Upper lobe of right lung (tissue), 1 donor: ENCODE results near the gene FBLIM1. TPM values are rescaled to one million over a fixed set of nuclear protein-coding genes. Genes with fewer than 3 reads are reported as not detected.

ENCODE experiments used
- ATAC-seq: fragments of 200-7000 bp; cut with Tn5 transposase; one replicate; pipeline ENCODE4 v1.9.1; 2020; ENCODE audit warnings: mild to moderate bottlenecking, moderate library complexity
- DNase-seq: peaks from one replicate; pipeline ENCODE4 v3.0.0-alpha.2; 2020
- H3K27ac ChIP-seq: fragments of 200-600 bp; one replicate; pipeline ENCODE4 v1.8.0; 2022
- H3K27me3 ChIP-seq: fragments of 200-600 bp; one replicate; pipeline ENCODE4 v1.8.0; 2022; ENCODE audit warnings: mild to moderate bottlenecking
- H3K36me3 ChIP-seq: fragments of 200-600 bp; one replicate; pipeline ENCODE4 v1.8.0; 2022
- H3K4me1 ChIP-seq: fragments of 200-600 bp; one replicate; pipeline ENCODE4 v1.8.0; 2022
- H3K4me3 ChIP-seq: fragments of 200-600 bp; one replicate; pipeline ENCODE4 v1.8.0; 2022; ENCODE audit warnings: mild to moderate bottlenecking
- H3K9me3 ChIP-seq: fragments of 200-600 bp; one replicate; pipeline ENCODE4 v1.8.0; 2022
- intact Hi-C: fragments of 100-400 bp; cut with DNase I; formaldehyde crosslinking; loops from one replicate; pipeline ENCODE4 v1.11.0; 2022
- total RNA-seq: library from RNA; stranded (reverse); fragmentation: NEBNext Ultra II Directional; extraction: Animal tissue kit (Norgen Biotek cat#: 25700); gene quantifications from one replicate; pipeline ENCODE4 v1.2.1, GENCODE V29; 2021
- TF ChIP-seq, protein P1 (sequence below): fragments of 200-600 bp; IDR thresholded peaks from one replicate; pipeline ENCODE4 v1.8.0; 2022; ENCODE audit warnings: antibody characterized with exemption
- donor health status: DM: no; HTN: yes; CAD: no; lungs with severe emphysema.

Gene FBLIM1
- total RNA-seq, 1 donor from 2014 or later = 39.0 TPM

- H3K36me3 ChIP-seq = peaks cover 35% of the 10 kb centered on the region
- ATAC-seq = peak; percentile 7
- H3K9me3 ChIP-seq = no peaks in the 10 kb centered on the region
- H3K4me1 ChIP-seq = no peaks in the 10 kb centered on the region
- DNase-seq = no peak
- H3K4me3 ChIP-seq = no peak overlapping the region
- no peak overlapping the region for H3K27ac ChIP-seq
- intact Hi-C loops = no loop called here
- TF ChIP-seq, protein P1, sequence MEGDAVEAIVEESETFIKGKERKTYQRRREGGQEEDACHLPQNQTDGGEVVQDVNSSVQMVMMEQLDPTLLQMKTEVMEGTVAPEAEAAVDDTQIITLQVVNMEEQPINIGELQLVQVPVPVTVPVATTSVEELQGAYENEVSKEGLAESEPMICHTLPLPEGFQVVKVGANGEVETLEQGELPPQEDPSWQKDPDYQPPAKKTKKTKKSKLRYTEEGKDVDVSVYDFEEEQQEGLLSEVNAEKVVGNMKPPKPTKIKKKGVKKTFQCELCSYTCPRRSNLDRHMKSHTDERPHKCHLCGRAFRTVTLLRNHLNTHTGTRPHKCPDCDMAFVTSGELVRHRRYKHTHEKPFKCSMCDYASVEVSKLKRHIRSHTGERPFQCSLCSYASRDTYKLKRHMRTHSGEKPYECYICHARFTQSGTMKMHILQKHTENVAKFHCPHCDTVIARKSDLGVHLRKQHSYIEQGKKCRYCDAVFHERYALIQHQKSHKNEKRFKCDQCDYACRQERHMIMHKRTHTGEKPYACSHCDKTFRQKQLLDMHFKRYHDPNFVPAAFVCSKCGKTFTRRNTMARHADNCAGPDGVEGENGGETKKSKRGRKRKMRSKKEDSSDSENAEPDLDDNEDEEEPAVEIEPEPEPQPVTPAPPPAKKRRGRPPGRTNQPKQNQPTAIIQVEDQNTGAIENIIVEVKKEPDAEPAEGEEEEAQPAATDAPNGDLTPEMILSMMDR = no peak
- no peaks in the 10 kb centered on the region for H3K27me3 ChIP-seq
Observed at GRCh38 chr1:15777909-15778707, 19.5 kb downstream of the FBLIM1 start.

DNA sequence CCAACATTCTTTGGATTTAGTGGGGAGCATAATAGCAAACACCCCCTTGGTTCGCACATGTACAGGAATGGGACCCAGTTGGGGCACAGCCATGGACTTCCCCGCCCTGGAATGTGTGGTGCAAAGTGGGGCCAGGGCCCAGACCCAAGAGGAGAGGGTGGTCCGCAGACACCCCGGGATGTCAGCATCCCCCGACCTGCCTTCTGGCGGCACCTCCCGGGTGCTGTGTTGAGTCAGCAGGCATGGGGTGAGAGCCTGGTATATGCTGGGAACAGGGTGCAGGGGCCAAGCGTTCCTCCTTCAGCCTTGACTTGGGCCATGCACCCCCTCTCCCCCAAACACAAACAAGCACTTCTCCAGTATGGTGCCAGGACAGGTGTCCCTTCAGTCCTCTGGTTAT is 27.1 kb downstream of the FBLIM1 start:
- TF ChIP-seq, protein P1 = no peak
- ATAC-seq = no peak
- no peak for DNase-seq
- Histone ChIP-seq H3K4me3 (no peak overlapping the region), H3K4me1 (no peaks in the 10 kb centered on the region), H3K27me3 (no peaks in the 10 kb centered on the region), H3K27ac (no peak overlapping the region), H3K36me3 (peaks cover 12% of the 10 kb centered on the region), H3K9me3 (no peaks in the 10 kb centered on the region)
- intact Hi-C loops = no loop called here

DNA sequence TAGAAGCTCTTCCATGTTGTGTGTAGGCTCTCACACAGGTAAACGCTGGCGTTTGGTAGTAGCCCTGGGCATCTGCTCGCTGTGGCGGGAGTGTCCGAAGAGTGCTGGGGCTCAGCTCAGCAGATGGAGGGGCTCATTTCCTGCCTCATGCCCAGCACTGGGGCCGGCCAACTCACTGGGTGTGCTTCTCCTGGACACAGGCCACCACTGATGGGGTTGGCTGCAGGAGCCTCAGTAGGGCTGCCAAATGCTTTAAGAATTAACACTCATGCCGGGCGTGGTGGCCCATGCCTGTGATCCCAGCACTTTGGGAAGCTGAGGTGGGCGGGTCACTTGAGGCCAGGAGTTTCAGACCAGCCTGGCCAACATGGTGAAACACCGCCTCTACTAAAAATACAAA is 28.0 kb downstream of the FBLIM1 start:
- H3K27me3 ChIP-seq = no peaks in the 10 kb centered on the region
- H3K36me3 ChIP-seq = peaks cover 6% of the 10 kb centered on the region
- no peaks in the 10 kb centered on the region for H3K9me3 ChIP-seq
- H3K27ac ChIP-seq = no peak overlapping the region
- TF ChIP-seq, protein P1 = no peak
- no peaks in the 10 kb centered on the region for H3K4me1 ChIP-seq
- DNase-seq (no peak), ATAC-seq (peak; percentile 40)
- intact Hi-C loops = no loop called here
- H3K4me3 ChIP-seq = no peak overlapping the region

DNA sequence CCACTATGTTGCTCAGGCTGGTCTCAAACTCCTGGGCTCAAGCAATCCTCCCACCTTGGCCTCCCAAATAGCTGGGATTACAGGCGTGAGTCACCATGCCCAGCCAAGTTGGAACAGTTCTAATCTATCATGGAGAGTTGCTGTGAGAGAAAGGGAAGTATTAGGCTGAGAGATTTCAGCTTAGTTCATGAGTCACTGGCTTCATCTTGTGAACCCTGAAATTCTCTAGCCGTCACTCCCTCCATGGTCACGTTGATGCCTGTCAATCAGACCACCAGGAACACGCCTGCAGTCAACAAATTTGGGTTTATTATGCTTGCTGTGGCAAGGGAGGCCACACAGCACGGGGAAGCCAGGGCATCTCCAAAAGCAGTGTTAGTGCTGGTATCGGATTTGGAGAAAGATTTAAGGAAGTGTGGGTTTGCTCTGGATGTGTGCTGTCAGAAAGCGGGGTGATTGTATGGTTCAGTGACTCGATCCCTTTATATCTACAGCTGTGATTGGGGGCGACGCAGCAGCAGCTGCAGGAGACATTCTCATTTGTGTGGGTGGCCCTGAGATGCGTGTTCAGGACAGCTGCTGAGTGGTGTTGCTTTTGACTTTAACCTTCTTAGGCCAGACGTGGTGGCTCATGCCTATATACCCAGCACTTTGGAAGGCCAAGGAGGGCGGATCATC is 30.2 kb downstream of the FBLIM1 start:
- Histone ChIP-seq H3K36me3 (no peaks in the 10 kb centered on the region), H3K9me3 (no peaks in the 10 kb centered on the region), H3K4me3 (no peak overlapping the region), H3K27me3 (no peaks in the 10 kb centered on the region), H3K27ac (no peak overlapping the region), H3K4me1 (no peaks in the 10 kb centered on the region)
- ATAC-seq (peak; percentile 65), DNase-seq (no peak)
- TF ChIP-seq, protein P1 = no peak
- intact Hi-C loops = no loop called here

GRCh38 chr1:15796086-15796462 is 37.5 kb downstream of the FBLIM1 start:
- Histone ChIP-seq H3K27ac (peak overlapping the region; percentile 7), H3K36me3 (no peaks in the 10 kb centered on the region), H3K4me1 (peaks cover 28% of the 10 kb centered on the region), H3K4me3 (no peak overlapping the region), H3K27me3 (no peaks in the 10 kb centered on the region), H3K9me3 (no peaks in the 10 kb centered on the region)
- ATAC-seq (no peak), DNase-seq (no peak)
- intact Hi-C loops = no loop called here
- TF ChIP-seq, protein P1 = no peak
